GM21717 (cell line): ENCODE results near the gene APC2.
A peak's percentile ranks its signal among the peaks of the same experiment; 100 is the strongest.
"Not testable (repeated sequence)": the region's sequence is repeated elsewhere in the genome, so short reads cannot be mapped to it uniquely, and the experiment has no call there.

Experiments used
- ATAC-seq: cut with Tn5 transposase; IDR thresholded peaks from one replicate; pipeline ENCODE4 v1.9.1; 2021; ENCODE audit warnings: mild to moderate bottlenecking, moderate library complexity; ENCODE audit not compliant: unreplicated experiment

Gene APC2

DNA sequence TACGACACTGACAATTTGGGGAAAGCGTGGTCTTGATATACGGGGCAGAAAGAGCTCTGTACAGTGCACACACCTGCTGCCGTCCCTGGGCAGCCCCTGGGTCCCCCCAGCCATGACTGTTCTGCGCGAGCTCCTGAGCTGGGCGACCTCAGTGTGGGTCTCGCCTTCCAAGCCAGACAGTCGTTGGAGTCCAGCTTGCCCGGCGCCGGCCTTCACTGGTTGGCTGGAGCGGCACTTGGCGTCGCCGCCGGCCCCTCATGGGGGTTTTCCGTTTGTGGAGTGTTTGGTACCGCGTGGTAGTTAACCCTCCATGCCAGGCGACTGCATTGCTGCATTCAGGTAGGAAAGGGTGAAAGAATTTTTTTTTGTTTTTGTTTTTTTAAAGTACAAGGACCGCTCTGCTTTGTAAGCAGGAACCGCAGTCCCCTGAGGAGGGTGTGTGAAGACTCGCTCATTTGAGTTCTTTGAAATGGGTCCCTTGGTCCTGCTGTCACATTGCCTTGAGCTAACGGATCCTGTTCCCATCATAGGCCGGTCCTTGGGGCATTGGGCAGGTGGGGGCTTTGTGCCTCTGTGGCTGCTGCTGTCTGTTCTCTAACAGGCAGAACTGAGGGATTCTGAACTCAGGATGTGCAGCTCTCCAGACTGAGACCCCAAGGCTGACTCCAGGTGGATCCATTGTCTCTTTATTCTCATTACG is 22.6 kb upstream of the APC2 start:
- no peak for ATAC-seq

DNA sequence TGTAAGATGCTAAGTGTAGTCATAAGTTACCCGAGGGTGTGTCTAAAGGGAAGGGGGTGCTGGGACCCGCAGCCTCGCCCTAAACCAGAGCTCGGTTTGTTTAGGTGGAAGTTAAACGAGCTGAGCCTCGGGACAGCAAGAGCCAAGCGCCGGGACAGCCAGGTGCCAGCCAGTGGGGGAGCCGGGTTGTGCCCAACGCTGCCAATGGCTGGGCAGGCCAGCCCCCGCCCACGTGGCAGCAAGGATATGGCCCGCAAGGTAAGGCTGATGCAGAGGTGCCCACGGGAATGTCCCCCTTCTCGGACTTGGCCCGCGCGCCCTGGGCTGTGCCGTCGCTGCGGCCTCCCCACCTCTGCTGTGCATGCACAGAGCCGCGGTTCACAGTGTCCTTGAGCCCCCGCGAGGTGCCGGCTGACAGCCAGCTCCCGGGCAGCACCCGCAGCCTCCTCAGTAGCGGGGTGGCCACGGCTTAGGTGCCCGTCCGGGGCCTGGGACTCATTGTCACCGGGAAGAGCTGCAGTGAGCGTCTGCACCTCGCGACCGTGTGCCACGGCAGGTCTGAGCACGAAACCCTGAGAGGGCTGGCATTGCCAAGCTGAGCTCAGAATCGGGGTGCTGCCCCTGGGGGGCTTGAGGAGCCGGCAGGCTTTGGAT is 21.1 kb upstream of the APC2 start:
- ATAC-seq, result no peak

DNA sequence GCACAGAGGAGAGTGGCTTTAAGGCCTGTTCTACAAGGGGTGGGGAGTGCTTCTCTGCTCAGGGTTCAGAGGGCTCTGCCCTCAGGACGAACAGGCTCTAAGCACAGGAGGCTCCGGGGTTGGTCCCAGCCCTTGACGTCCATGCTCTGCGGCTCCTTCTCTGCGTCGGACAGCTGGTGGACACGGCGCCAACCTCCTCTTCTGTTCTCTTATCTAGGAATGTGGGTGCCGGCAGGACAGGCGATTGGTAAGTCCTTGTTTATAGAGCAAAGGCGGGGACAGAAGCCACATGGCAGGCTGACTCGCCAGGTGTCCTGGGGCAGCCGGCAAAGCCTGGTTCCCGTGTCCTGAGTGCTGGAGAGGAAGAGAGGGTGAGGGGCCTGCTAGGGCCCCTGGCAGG is 20.2 kb upstream of the APC2 start:
- ATAC-seq, result no peak

DNA sequence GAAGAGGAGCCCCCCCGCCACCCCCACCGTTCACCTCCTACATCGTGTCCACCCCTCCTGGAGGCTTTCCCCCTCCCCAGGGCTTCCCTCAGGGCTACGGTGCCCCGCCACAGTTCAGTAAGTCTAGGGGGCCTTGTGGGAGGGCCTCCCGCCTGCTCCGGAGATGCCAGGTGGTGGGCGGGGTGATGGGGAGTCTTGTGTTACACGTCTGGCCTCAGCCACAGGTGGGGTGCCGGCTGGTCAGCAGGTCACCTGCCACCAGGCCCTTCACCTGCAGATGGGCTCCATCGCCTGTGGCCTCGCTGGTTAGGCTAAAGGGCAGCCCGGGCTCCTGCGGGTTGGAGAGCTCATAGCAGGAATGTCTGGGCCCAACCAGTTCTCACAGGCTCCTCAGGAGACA is 19.7 kb upstream of the APC2 start:
- ATAC-seq, result no peak

DNA sequence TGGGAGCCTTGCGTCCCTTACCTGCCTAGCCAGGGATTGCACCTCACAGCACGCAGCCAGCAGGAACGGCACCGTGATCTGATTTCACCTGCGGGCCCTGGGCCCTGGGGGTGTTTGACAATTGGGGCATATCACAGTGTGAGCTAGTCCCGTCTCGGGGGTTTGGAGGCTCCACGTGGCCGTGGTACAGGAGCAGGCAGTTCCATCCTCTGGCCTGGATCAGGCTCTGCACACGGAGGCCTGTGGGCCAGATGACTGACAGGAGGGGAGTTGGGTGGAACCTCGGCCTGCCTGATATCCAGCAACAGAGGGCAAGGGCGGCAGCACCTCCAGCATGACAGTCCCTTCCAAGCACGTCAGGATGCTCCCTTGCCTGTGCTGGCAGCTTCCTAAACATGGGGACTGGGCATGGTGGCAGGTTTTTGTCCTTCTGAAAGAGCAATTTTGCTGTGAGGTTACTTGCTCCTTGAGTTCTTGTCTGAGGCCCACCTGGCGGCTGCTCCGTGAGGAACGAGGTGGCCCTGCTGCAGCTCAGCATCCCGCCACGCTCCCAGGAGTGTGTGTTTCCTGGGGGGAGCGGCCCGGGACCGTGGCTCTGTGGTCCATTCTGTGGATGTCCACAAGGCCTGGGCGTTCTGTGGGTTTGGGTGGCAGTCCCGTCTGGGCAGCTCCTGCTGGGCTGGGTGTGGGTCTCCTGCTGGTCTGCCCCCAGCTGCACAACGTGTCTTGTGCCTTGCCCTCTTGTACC is 18.0 kb upstream of the APC2 start:
- no peak for ATAC-seq

DNA sequence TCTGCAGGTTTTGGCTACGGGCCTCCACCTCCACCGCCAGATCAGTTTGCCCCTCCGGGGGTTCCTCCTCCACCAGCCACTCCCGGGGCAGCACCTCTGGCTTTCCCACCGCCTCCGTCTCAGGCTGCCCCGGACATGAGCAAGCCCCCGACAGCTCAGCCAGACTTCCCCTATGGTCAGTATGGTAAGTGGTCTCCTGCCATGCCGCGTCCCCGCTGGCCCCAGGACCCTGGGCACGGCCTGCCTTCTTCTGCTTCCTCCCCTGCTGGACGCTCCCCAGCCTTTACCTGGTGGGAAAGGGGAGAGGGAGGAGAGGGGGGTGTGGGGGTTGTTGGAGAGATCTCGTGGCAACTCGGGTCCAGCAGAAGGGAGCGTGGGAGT is 17.4 kb upstream of the APC2 start:
- ATAC-seq, result no peak

DNA sequence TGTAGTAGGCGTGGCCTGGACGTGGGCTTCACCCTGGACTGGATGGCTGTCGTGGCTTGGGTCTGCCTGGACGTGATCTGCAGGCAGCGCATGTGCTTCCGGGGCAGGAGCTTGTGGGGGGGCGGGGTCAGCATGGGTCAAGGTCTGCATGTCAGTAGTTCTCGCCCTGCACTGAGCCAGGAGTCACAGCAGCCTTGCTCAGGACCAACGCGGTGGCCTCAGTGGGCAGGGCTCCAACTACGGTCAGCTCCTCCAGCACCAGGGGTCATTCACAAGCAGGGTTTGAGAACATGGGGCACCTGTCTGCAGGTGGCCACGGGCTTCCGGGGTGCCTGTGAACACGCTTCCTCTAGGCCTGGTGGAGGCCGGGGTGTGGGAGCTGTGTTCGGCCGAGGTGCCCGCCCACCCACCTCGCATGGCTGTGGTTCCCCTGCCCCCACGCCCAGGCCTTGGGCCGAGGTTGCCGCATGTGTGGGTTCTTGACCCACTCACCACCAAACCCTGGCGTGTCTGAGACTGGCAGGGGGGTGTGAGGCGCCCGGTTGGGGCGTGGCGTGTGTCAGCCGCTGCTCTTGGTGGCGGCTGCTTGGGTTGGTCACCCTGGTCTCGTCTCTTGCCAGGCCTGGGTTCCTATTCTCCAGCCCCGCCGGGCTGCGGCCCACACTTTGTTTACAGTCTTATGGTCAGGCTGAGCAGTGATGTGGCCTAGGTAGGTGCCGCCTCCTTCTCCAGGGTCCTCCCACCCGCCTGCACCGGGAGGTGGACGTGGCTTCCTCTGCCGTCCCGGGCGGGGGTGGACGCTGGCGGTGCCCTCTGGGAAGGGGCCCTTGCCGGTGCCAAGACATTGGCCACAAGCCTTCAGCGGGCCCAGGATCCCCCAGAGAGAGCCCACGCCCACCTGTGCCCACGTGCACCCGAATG is 16.5 kb upstream of the APC2 start:
- no peak for ATAC-seq

DNA sequence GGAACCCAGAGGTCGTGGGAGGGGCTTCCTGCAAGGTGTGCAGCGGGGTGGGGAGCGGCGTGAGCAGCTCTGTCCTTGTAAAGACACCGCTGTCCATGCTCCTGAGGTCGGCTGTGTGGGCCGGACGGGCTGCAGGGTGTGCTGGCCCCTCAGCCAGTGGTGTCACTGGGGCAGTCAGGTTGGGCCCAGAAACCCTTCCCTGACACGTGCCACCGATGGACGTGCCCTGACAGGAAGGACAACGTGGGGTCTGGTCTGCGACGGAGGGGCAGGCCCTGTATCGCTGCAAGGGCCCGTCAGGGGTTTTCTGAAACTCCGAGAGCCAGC is 15.9 kb upstream of the APC2 start:
- no peak for ATAC-seq

DNA sequence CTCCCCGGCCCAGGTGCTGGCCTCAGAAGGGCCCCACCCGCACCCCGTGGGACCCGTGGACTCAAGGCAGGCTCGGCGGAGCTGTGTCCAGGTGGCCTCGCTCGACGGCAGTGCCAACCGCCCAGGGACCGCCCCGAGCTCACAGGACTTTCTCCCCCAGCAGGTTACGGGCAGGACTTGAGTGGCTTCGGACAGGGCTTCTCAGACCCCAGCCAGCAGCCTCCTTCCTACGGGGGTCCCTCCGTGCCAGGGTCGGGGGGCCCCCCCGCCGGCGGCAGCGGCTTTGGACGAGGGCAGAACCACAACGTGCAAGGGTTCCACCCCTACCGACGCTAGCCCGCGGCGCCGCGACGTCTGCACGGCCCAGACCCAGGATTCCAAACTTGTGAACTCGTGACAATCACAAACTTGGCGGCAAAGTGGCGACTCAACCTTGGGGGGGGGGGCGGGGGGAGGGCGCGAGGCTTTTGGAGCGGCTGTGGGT is 15.3 kb upstream of the APC2 start:
- no peak for ATAC-seq

DNA sequence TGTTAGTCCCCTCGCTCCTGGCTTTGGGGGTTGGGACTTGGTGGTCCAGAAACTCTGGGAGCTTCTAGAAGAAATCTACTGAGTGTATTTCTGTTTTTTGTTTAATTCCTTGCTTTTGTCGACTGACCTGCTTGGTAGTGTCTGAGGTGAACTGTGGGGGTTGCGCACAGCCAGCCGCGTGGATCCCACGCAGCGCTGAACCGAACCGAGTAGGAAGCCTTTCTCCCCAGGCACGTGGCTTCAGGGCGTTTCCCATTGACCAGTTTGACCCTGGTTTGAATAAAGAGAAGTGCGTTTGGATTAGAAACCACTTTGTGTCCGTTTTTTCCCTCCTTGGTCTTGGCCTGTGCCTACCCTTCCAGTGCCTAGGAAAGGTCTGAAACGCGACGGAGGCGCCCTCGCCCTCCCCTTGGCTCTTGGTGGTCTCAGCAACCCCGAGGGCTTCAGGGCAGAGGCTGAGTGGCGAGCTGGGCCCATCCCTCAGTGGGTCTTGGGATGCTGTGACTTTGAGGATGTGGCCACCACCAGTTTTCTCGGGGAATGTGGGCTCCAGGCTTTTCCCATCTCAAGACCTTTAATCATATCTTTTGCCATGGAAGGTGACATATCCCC is 14.4 kb upstream of the APC2 start:
- no peak for ATAC-seq

DNA sequence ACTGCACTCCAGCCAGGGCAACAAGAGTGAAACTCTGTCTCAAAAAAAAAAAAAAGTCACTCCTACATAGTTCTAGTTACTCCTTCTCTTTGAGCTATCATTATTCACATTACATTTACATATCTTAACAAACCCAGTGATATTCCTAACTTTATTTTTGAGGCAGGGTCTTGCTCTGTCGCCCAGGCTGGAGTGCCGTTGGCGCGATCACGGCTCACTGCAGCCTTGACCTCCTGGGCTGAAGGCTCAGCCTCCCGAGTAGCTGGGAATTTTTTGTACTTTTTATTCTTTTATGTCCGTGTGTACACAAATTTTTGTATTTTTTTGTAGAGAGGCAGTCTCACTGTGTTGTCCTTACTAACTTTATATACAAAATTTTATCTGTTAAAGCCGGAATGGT is 12.3 kb upstream of the APC2 start:
- no peak for ATAC-seq

DNA sequence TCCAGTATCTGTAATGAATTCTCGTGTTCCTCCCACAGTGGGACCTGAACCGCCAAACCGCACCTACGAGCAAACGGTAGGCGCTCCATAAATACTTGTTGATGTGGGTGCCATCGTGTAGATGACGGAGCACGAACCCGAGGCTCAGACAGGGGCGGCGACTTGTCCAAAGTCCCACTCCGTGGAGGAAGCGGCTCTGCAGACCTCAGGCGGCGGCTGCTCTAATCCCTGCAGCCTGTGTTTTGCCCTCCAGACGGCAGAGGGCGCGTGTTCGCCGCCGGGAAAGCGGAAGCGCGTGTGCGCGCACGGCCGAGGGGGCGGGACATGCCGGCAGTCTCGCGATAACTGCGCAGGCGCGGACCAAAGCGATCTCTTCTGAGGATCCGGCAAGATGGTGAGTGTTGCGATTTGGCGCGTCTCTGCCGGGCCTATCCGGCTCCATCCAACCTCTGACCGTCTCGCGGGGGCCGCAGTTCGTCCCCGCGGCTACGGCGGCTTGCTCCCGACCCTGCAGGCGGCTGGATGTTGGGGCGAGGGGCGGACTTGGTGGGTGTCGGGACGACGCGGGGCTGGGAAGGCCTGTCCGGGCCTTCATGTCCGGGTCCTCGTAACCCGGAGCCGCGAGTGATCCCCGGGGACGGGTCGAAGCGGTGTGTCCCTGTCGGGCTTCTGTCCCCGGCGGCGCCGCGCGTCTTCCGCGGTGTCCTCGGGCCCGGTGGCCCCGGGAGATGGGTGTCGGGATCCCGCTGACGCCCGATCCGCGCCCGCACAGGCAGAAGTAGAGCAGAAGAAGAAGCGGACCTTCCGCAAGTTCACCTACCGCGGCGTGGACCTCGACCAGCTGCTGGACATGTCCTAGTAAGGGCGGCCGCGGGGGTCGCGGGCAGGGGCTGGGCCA is 11.6 kb upstream of the APC2 start, which contains the start of gene RPS15:
RPS15 (plus strand) TSS at position 362 of the 898 bp plus-strand sequence; CDS start at position 392, 30 bp downstream.
- peak; percentile 74 for ATAC-seq

DNA sequence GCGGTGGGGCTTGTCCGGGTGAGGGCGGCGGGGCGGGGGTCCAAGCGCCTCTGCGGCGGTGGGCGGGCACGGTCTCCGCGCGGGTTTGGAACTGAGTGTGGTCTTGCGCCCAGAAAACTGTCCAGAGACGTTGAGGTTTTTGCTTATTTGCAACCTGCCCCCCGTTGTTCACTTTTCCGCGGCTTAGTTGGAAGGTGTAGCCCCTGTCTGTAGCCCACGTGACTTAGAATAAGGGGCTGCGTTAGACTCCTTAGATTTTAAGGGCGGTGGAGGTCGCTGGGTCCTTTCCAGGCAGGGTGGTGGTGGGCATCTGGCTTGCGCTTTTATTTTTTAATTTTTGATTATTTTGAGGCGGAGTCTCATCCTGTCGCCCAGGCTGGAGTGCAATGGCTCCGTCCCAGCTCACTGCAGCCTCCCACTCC is 11.0 kb upstream of the APC2 start:
- no peak for ATAC-seq

DNA sequence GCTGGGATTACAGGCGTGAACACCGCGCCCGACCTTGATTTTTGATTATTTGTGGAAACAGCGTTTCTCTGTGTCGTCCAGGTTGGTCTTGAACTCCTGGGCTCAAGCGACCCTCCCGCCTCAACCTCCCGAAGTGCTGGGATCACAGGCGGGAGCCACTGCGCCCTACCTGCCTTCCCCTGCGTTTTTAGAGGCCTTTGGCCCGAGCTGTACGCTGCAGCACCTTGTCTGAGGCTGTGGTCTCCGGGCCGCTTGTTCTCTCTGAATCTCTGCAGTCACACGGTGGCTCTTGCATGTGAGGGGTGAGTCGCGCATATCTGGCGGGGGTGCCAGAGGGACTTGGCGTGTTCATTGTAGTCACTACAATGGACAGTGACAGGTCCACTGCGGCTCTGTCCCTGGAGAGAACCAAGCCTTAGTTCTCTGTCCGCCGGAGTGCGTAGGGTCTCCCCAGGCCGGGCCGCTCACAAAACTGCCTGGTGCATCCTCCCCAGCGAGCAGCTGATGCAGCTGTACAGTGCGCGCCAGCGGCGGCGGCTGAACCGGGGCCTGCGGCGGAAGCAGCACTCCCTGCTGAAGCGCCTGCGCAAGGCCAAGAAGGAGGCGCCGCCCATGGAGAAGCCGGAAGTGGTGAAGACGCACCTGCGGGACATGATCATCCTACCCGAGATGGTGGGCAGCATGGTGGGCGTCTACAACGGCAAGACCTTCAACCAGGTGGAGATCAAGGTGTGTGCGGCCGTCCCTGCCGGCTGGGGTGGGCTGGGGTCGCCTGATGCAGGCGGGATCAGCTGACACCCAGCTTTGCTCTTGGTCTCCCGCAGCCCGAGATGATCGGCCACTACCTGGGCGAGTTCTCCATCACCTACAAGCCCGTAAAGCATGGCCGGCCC is 10.2 kb upstream of the APC2 start:
- not testable (repeated sequence) for ATAC-seq

DNA sequence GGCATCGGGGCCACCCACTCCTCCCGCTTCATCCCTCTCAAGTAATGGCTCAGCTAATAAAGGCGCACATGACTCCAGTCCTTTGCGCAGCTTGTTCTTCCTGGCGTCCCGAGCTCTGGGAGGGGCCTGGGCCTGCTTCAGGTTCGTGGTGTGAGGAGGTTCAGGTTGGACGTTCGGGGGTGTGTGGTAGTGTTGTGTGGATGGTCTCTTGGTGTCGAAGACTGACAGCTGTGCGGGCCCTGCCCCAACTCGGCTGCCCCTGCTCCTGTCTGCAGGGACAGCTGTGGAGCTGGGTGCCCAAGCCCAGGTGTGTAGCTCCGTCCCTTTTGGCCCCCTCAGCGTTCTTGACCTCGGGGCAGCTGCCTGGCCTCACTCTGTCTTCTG is 9.5 kb upstream of the APC2 start:
- no peak for ATAC-seq

DNA sequence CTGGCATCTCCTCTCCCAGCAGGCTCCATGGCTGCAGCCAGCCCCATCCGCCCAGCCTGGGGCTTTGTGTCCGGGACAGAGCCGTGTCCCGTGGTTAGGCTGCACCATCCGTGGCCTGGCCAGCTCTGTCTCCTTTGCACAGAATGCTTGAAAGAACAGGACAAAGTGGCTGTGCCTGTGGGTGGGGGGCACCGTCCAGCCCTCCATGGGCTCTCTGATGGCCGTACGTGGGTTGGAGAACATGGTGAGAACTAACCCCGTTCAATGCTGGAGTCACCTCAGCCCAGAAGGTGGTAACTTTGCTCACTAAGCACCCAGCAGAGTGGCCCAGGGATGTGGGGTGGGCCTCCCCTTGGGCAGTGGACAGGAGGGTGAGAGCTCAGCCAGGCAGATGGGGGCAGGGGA is 8.9 kb upstream of the APC2 start:
- ATAC-seq, result no peak

DNA sequence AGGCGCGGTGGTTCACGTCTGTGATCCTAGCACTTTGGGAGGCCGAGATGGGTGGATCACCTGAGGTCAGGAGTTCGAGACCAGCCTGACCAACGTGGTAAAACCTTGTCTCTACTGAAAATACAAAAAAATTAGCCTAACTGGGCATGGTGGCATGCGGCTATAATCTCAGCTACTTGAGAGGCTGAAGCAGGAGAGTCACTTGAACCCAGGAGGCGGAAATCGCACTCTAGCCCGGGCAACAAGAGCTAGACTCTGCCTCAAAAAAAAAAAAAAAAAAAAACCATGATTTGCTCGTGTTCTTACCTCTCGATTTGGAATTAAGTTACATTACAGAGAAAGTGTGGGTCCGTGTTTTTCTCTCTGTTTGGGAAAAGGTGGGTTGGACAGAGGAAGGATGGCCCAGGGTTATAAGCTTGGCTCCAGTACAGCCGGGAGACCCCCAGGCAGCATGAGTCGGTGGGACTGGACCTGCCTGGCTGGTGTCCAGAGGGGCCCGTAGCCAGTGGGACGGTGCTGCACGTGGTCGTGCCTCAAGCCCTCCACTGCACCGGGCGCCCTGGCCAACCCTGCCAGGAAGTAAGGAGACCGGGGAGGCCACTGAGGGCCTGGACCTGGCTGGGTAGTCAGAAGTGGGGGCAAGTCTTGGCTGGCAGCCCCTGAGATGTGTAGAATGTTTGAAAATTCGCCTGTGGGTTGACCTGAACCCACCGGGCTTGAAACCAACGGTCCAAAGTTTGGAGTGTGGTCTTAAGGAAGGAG is 8.1 kb upstream of the APC2 start:
- no peak for ATAC-seq
